IMR-90 (cell line): Measurements from ENCODE around the gene APC2. TPM values are rescaled to one million over a fixed set of nuclear protein-coding genes. Genes with fewer than 3 reads are reported as not detected.

Source experiments
- ATAC-seq: fragments of 200-7000 bp; cut with Tn5 transposase; 2 replicates; pipeline ENCODE4 v1.9.1; 2020; ENCODE audit warnings: low read depth, mild to moderate bottlenecking, moderate library complexity
- BruUV-seq: library from RNA; stranded (reverse); fragments of 400-500 nt; replicated peaks from 2 replicates; lab custom pipeline; 2021; lab: Mats Ljungman, UMichigan
- CTCF ChIA-PET: fragments of 300-600 bp; formaldehyde crosslinking; extraction: SDS; loops from one replicate; lab custom pipeline; 2021; ENCODE audit warnings: antibody characterized with exemption; lab: Yijun Ruan, JAX
- POLR2A ChIA-PET: fragments of 300-600 bp; sonication (Branson Sonifier 250); formaldehyde crosslinking; loops from one replicate; lab custom pipeline; 2022; ENCODE audit warnings: antibody characterized with exemption; ENCODE audit not compliant: unreplicated experiment; lab: Charles Lee
- DNase-seq: peaks from one replicate; pipeline ENCODE4 v3.0.0; 2013
- H2AFZ ChIP-seq: replicated peaks from 2 replicates; pipeline ENCODE3; 2013; ENCODE audit warnings: low read length, mild to moderate bottlenecking; ENCODE audit not compliant: poor library complexity
- H2AK5ac ChIP-seq: 2 replicates; pipeline ENCODE4 v1.6.1; 2013; ENCODE audit warnings: low read depth, low read length, inconsistent platforms
- H2AK9ac ChIP-seq: replicated peaks from 2 replicates; pipeline ENCODE3; 2013; ENCODE audit warnings: mild to moderate bottlenecking, low read depth, low read length, moderate library complexity; ENCODE audit not compliant: poor library complexity
- H2BK120ac ChIP-seq: 2 replicates; pipeline ENCODE4 v1.6.1; 2013; ENCODE audit warnings: low read depth, low read length, inconsistent platforms
- H2BK15ac ChIP-seq: 3 replicates; pipeline ENCODE4 v1.6.1; 2013; ENCODE audit warnings: low read depth, low read length, inconsistent platforms
- H2BK20ac ChIP-seq: 2 replicates; pipeline ENCODE4 v1.6.1; 2013; ENCODE audit warnings: low read depth, mild to moderate bottlenecking, inconsistent platforms, low read length, moderate library complexity
- H2BK5ac ChIP-seq: 2 replicates; pipeline ENCODE4 v1.6.1; 2013; ENCODE audit warnings: mild to moderate bottlenecking, low read depth, low read length, inconsistent platforms; ENCODE audit not compliant: poor library complexity, severe bottlenecking
- H3K14ac ChIP-seq: replicated peaks from 2 replicates; pipeline ENCODE4 v1.6.1; 2013; ENCODE audit warnings: low read depth, low read length, inconsistent platforms
- H3K18ac ChIP-seq: 2 replicates; pipeline ENCODE4 v1.6.1; 2013; ENCODE audit warnings: low read depth, low read length, control low read depth
- H3K23ac ChIP-seq: 2 replicates; pipeline ENCODE4 v1.6.1; 2013; ENCODE audit warnings: low read depth, low read length, inconsistent platforms
- H3K27ac ChIP-seq: 2 replicates; pipeline ENCODE4 v1.5.1; 2013; ENCODE audit warnings: mild to moderate bottlenecking, control low read depth, low read length; ENCODE audit not compliant: insufficient read depth
- H3K27me3 ChIP-seq: 2 replicates; pipeline ENCODE4 v1.6.1; 2013; ENCODE audit warnings: low read length; ENCODE audit not compliant: control insufficient read depth, insufficient read depth
- H3K36me3 ChIP-seq: 2 replicates; pipeline ENCODE4 v1.6.1; 2013; ENCODE audit warnings: low read length, mixed read lengths; ENCODE audit not compliant: control insufficient read depth, insufficient read depth
- H3K4ac ChIP-seq: 2 replicates; pipeline ENCODE4 v1.6.1; 2013; ENCODE audit warnings: low read depth, low read length, inconsistent platforms
- H3K4me1 ChIP-seq: 2 replicates; pipeline ENCODE4 v1.6.1; 2013; ENCODE audit warnings: low read length, mixed read lengths; ENCODE audit not compliant: control insufficient read depth, insufficient read depth
- H3K4me2 ChIP-seq: 2 replicates; pipeline ENCODE4 v1.6.1; 2013; ENCODE audit warnings: low read depth, mild to moderate bottlenecking, control low read depth, low read length, moderate library complexity
- H3K4me3 ChIP-seq: 2 replicates; pipeline ENCODE4 v1.5.1; 2013; ENCODE audit warnings: low read depth, mild to moderate bottlenecking, control low read depth, low read length, moderate library complexity; ENCODE audit not compliant: insufficient read depth
- H3K56ac ChIP-seq: 2 replicates; pipeline ENCODE4 v1.6.1; 2013; ENCODE audit warnings: low read length, inconsistent platforms; ENCODE audit not compliant: insufficient read depth; ENCODE audit errors: extremely low read depth
- H3K79me1 ChIP-seq, 2 experiments: 2 replicates each; pipeline ENCODE4 v1.6.1; 2013; ENCODE audit warnings: low read length in 2 of 2, inconsistent platforms in 1 of 2, low read depth in 1 of 2
- H3K9ac ChIP-seq: 2 replicates; pipeline ENCODE4 v1.6.1; 2013; ENCODE audit warnings: low read depth, low read length, control low read depth
- H3K9me1 ChIP-seq: 2 replicates; pipeline ENCODE4 v1.6.1; 2013; ENCODE audit warnings: low read length, inconsistent platforms; ENCODE audit not compliant: insufficient read depth
- H3K9me3 ChIP-seq: 2 replicates; pipeline ENCODE4 v1.6.1; 2013; ENCODE audit warnings: low read length; ENCODE audit not compliant: control insufficient read depth, insufficient read depth
- H4K20me1 ChIP-seq: 2 replicates; pipeline ENCODE4 v1.6.1; 2013; ENCODE audit warnings: low read length, inconsistent platforms; ENCODE audit not compliant: insufficient read depth
- H4K5ac ChIP-seq: 2 replicates; pipeline ENCODE4 v1.6.1; 2013; ENCODE audit warnings: mild to moderate bottlenecking, low read depth, low read length, control low read depth
- H4K8ac ChIP-seq, 2 experiments: 2 replicates each; pipeline ENCODE4 v1.6.1; 2013; ENCODE audit warnings: low read depth in 2 of 2, low read length in 2 of 2, control low read depth in 1 of 2, inconsistent platforms in 1 of 2
- H4K91ac ChIP-seq: 2 replicates; pipeline ENCODE4 v1.6.1; 2013; ENCODE audit warnings: low read depth, low read length, inconsistent platforms; ENCODE audit not compliant: insufficient read depth
- FOS ChIP-seq: fragments of 150-350 bp; IDR thresholded peaks from 2 replicates; pipeline ENCODE4 v1.6.1; 2016; ENCODE audit warnings: low read depth, low read length
- SMC3 ChIP-seq: fragments of 150-350 bp; IDR thresholded peaks from 2 replicates; pipeline ENCODE4 v1.6.1; 2016; ENCODE audit warnings: low read depth, mild to moderate bottlenecking, antibody characterized with exemption, low read length, moderate library complexity
- WGBS, 2 experiments: methylation state at CpG; one replicate each; pipeline versions ENCODE4 v1.1.5 to v1.1.7; 2013; ENCODE audit warnings: missing lambda C conversion rate in 2 of 2; ENCODE audit not compliant: insufficient read length in 1 of 2; ENCODE audit errors: extremely low coverage in 2 of 2; 5-methylcytosine and 5-hydroxymethylcytosine counted together
- dilution Hi-C: fragments of 300-500 bp; cut with HindIII; formaldehyde crosslinking; loops from one replicate; pipeline ENCODE4 v1.14.3; 2018; ENCODE audit warnings: low sequenced_read_pairs; ENCODE audit not compliant: unreplicated experiment
- in situ Hi-C: fragments of 300-500 bp; cut with MboI; formaldehyde crosslinking; loops from 3 replicates; pipeline ENCODE4 v1.14.3; 2019; ENCODE audit warnings: low sequenced_read_pairs, inconsistent platforms, mixed read lengths
- intact Hi-C: fragments of 100-400 bp; cut with micrococcal nuclease; formaldehyde crosslinking; loops from 2 replicates; pipeline ENCODE4 v1.10.0; 2022
- polyA plus RNA-seq, 3 experiments: library from polyadenylated mRNA; depleted of rRNA; stranded (reverse); fragments of >200 nt; gene quantifications; 2 replicates each; pipeline ENCODE4 v1.2.3, GENCODE V29; 2012; ENCODE audit warnings: low replicate concordance in 1 of 3
- total RNA-seq: library from RNA; depleted of rRNA; stranded (reverse); fragments of >200 nt; gene quantifications from 2 replicates; pipeline ENCODE4 v1.2.3, GENCODE V29; 2012

Gene APC2
- total and polyA plus RNA-seq, 2 of the 4 experiments (the other 2 are of a cell fraction): 0.36 to 0.41 TPM

DNA sequence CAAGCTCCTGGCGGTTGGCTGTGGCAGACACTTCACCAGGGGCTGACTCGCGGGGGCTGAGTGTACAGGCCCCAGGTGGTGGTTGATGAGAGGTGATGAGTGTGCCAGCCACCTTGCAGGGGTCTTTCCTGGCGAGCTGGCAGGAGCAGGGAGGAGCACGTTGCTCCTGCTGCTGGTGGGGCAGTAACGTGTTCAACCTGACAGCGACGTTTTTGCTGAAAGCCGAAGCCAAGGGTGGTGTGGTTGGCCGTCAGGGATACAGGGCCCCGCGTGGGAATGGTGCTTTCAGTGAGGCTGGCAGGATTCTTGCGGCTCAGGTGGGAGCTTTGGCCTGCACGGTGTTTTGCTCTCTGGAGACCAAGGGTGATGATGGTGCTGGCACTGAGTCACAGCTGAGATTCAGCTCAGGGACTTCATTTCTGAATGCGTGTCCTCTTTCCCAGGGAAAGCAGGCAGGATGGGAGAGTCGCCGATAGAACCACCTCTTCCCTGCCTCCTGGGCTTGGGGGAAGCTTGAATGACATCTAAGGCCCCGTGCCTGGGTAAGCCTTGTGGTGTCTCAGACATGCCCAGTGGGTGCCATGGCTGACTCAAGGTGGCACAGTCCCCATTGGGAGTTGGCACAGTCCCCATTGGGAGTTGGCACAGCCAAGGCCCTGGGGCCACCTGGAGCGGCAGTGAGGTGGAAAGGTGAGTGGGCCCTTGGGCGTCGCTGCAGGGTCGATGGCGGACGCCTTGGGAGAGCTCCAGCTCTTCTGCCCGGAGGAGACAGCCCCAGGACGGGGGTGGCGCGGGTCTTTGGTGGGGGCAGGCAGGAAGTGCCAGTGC, 33.7 kb upstream of the APC2 start:
- BruUV-seq: no TSS peak
- in situ Hi-C loops (no loop called here), dilution Hi-C loops (no loop called here), intact Hi-C loops (no loop called here)
- Histone ChIP-seq H2BK5ac (peak overlapping the region; percentile 76), H3K9ac (peak overlapping the region; percentile 28), H3K9me3 (no peaks in the 10 kb centered on the region), H2BK15ac (no peak overlapping the region), H2AK9ac (peak overlapping the region; percentile 89), H3K27me3 (no peaks in the 10 kb centered on the region), H3K23ac (peak overlapping the region; percentile 37; the same call in 1 of the 2 replicates), H3K27ac (peak overlapping the region; percentile 85), H3K4me2 (peak overlapping the region; percentile 54; the same call in 1 of the 2 replicates), H2BK120ac (peak overlapping the region; percentile 3; the same call in 1 of the 2 replicates), H3K4me1 (peaks cover 23% of the 10 kb centered on the region), H4K20me1 (peaks cover 91% of the 10 kb centered on the region), H2AK5ac (peak overlapping the region; percentile 76), H3K36me3 (peaks cover 36% of the 10 kb centered on the region), H3K79me1 (peaks cover 0 to 66% of the 10 kb centered on the region in 2 experiments; a peak in 2 of 4 replicates), H3K4ac (peak overlapping the region; percentile 56), H4K8ac (peak overlapping the region in 1 of 2 experiments; percentile 48; a peak in 2 of 4 replicates), H3K56ac (peak overlapping the region; percentile 23; the same call in 1 of the 2 replicates), H3K9me1 (peaks cover 20% of the 10 kb centered on the region), H2AFZ (no peak overlapping the region), H3K18ac (peak overlapping the region; percentile 10; the same call in 1 of the 2 replicates), H4K5ac (peak overlapping the region; percentile 3; the same call in 1 of the 2 replicates), H3K14ac (peak overlapping the region; percentile 0), H2BK20ac (peak overlapping the region; percentile 7), H3K4me3 (no peak overlapping the region), H4K91ac (peak overlapping the region; percentile 59)
- 81% methylated on average over 11 of the region's 28 CpGs; no CpG with 5 or more reads in 1 of the 2 experiments for WGBS, 2 experiments
- ChIA-PET POLR2A (no interaction called here), CTCF (interaction anchor here (0.6 kb wide), 1 partner anchor 130 kb away, joined by 3 read pairs; no protein-coding TSS in a partner anchor)
- peak; percentile 31 for DNase-seq
- no peak for TF ChIP-seq SMC3
- 0 out of 2 replicates have a peak, but pooled peaks have one; percentile 19 for TF ChIP-seq FOS
- no peak; the same call in 1 of the 2 replicates for ATAC-seq
